ENCODE data around the gene SULT1E1. TPM values are rescaled to one million over a fixed set of nuclear protein-coding genes. Genes with fewer than 3 reads are reported as not detected.
A peak's percentile ranks its signal among the peaks of the same experiment; 100 is the strongest.

SULT1E1 gene
- total RNA-seq, 1 donor from 2014 or later = 5.1 TPM

GRCh38 chr4:69894186-69894585 lies 34.2 kb upstream of the SULT1E1 start:
- no peak for DNase-seq (ENCODE audit: extremely low spot score, unreplicated experiment)
- Mint-ChIP-seq H3K27ac (ENCODE audit: unreplicated experiment) (no peak overlapping the region), H3K4me3 (ENCODE audit: unreplicated experiment) (no peak overlapping the region), H3K27me3 (ENCODE audit: unreplicated experiment) (peaks cover 56% of the 10 kb centered on the region), H3K4me1 (ENCODE audit: unreplicated experiment) (no peaks in the 10 kb centered on the region), H3K36me3 (ENCODE audit: unreplicated experiment) (no peaks in the 10 kb centered on the region), H3K9me3 (ENCODE audit: unreplicated experiment) (no peaks in the 10 kb centered on the region)
- TF ChIP-seq CTCF (IDR thresholded peaks at IDR 0.05) = no peak

- no peaks in the 10 kb centered on the region for H3K4me1 Mint-ChIP-seq (ENCODE audit: unreplicated experiment)
- H3K9me3 Mint-ChIP-seq (ENCODE audit: unreplicated experiment) = peaks cover 5% of the 10 kb centered on the region
- H3K27me3 Mint-ChIP-seq (ENCODE audit: unreplicated experiment) = peaks cover 23% of the 10 kb centered on the region
- H3K27ac Mint-ChIP-seq (ENCODE audit: unreplicated experiment) = no peak overlapping the region
- no peak overlapping the region for H3K4me3 Mint-ChIP-seq (ENCODE audit: unreplicated experiment)
- TF ChIP-seq CTCF (IDR thresholded peaks at IDR 0.05) = no peak
- no peaks in the 10 kb centered on the region for H3K36me3 Mint-ChIP-seq (ENCODE audit: unreplicated experiment)
- no peak for DNase-seq (ENCODE audit: extremely low spot score, unreplicated experiment)
Observed at GRCh38 chr4:69888336-69888735, 28.4 kb upstream of the SULT1E1 start.

- DNase-seq (ENCODE audit: extremely low spot score, unreplicated experiment) = no peak
- H3K4me1 Mint-ChIP-seq (ENCODE audit: unreplicated experiment) = no peaks in the 10 kb centered on the region
- H3K27me3 Mint-ChIP-seq (ENCODE audit: unreplicated experiment) = peaks cover 12% of the 10 kb centered on the region
- no peak overlapping the region for H3K4me3 Mint-ChIP-seq (ENCODE audit: unreplicated experiment)
- no peaks in the 10 kb centered on the region for H3K36me3 Mint-ChIP-seq (ENCODE audit: unreplicated experiment)
- peaks cover 5% of the 10 kb centered on the region for H3K9me3 Mint-ChIP-seq (ENCODE audit: unreplicated experiment)
- TF ChIP-seq CTCF (IDR thresholded peaks at IDR 0.05) = no peak
- no peak overlapping the region for H3K27ac Mint-ChIP-seq (ENCODE audit: unreplicated experiment)
Observed at GRCh38 chr4:69882150-69882549, 22.2 kb upstream of the SULT1E1 start.

- DNase-seq (ENCODE audit: extremely low spot score, unreplicated experiment) = no peak
- peaks cover 5% of the 10 kb centered on the region for H3K9me3 Mint-ChIP-seq (ENCODE audit: unreplicated experiment)
- TF ChIP-seq CTCF (IDR thresholded peaks at IDR 0.05) = peak; percentile 95
- H3K27me3 Mint-ChIP-seq (ENCODE audit: unreplicated experiment) = peaks cover 12% of the 10 kb centered on the region
- no peaks in the 10 kb centered on the region for H3K4me1 Mint-ChIP-seq (ENCODE audit: unreplicated experiment)
- no peak overlapping the region for H3K27ac Mint-ChIP-seq (ENCODE audit: unreplicated experiment)
- no peaks in the 10 kb centered on the region for H3K36me3 Mint-ChIP-seq (ENCODE audit: unreplicated experiment)
- no peak overlapping the region for H3K4me3 Mint-ChIP-seq (ENCODE audit: unreplicated experiment)
Observed at GRCh38 chr4:69881173-69881773, 21.3 kb upstream of the SULT1E1 start.

- no peak overlapping the region for H3K27ac Mint-ChIP-seq (ENCODE audit: unreplicated experiment)
- no peak for TF ChIP-seq CTCF (IDR thresholded peaks at IDR 0.05)
- no peaks in the 10 kb centered on the region for H3K36me3 Mint-ChIP-seq (ENCODE audit: unreplicated experiment)
- no peaks in the 10 kb centered on the region for H3K4me1 Mint-ChIP-seq (ENCODE audit: unreplicated experiment)
- peaks cover 11% of the 10 kb centered on the region for H3K27me3 Mint-ChIP-seq (ENCODE audit: unreplicated experiment)
- H3K4me3 Mint-ChIP-seq (ENCODE audit: unreplicated experiment) = no peak overlapping the region
- H3K9me3 Mint-ChIP-seq (ENCODE audit: unreplicated experiment) = no peaks in the 10 kb centered on the region
- no peak for DNase-seq (ENCODE audit: extremely low spot score, unreplicated experiment)
Observed at GRCh38 chr4:69878250-69878649, 18.3 kb upstream of the SULT1E1 start.
